Measurements from ENCODE around the gene CRP. TPM values are rescaled to one million over a fixed set of nuclear protein-coding genes. Genes with fewer than 3 reads are reported as not detected.
"Not testable (repeated sequence)": the region's sequence is repeated elsewhere in the genome, so short reads cannot be mapped to it uniquely, and the experiment has no call there.

Gene CRP
- total RNA-seq, 1 donor from 2014 or later, result not detected

DNA sequence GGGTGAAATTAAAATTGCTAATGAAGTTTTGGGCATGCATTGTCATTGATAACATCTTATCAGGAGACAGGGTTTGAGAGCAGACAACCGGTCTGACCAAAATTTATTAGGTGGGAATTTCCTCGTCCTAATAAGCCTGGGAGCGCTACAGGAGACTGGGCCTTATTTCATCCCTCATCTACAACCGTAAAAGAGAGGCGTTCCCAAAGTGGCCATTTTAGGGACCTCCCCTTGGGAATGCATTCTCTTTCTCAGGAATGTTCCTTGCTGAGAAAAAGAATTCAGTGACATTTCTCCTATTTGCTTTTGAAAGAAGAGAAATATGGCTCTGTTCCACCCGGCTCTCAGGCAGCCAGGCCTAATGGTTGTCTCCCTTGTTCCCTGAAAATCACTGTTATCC, 8.8 kb upstream of the CRP start:
- H3K4me3 Mint-ChIP-seq (ENCODE audit: low read depth); H3K36me3 Mint-ChIP-seq (ENCODE audit: low read depth); H3K27me3 Mint-ChIP-seq (ENCODE audit: low read depth); DNase-seq (ENCODE audit: low spot score); intact Hi-C loops (cut with micrococcal nuclease); H3K27ac Mint-ChIP-seq; H3K4me1 Mint-ChIP-seq (ENCODE audit: low read depth): not testable (repeated sequence)
- peaks cover 29% of the 10 kb centered on the region for H3K9me3 Mint-ChIP-seq

DNA sequence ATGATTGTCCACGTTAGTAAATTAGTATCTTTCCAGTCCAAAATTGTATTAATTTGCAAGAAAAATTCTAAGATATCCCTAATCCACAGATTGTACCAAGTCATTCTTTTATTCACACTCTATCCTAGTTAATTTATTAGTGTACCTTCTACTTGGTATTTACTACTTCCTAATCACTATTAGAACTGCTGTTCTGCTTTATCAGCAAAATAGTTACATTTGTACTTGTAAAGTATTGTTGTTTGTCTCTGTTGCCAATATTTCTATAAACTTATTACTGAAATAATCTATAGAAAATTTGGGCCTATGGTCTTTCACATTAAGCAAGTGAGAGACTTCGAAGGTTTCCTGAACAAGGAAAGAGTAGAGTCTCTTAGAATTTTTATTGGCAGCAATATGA, 5.6 kb upstream of the CRP start:
- Mint-ChIP-seq H3K4me3 (ENCODE audit: low read depth) (no peak overlapping the region), H3K9me3 (peaks cover 37% of the 10 kb centered on the region), H3K27ac (no peak overlapping the region), H3K4me1 (ENCODE audit: low read depth) (no peaks in the 10 kb centered on the region), H3K27me3 (ENCODE audit: low read depth) (no peaks in the 10 kb centered on the region), H3K36me3 (ENCODE audit: low read depth) (no peaks in the 10 kb centered on the region)
- intact Hi-C loops (cut with micrococcal nuclease), result no loop called here
- DNase-seq (ENCODE audit: low spot score), result no peak

DNA sequence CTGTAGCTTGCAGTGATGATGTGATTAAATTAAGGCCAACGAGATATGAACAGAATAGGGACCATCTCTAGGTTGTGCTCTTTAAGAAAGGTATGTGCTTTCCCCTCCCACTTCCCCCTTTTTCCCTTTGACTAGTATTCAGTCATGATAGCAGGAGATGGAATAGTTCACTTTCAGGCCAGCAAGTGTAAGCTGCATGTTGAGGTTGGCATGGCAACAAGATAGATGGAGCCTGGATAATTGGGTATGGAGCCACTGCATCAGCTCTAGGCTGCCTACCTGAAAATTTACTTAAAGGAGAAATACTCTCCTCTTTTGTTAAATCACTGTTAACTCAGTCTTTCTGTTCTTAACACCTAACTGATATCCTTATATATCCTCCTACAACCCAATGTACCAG, 1.5 kb upstream of the CRP start:
- no peak for DNase-seq (ENCODE audit: low spot score)
- H3K36me3 Mint-ChIP-seq (ENCODE audit: low read depth), result no peaks in the 10 kb centered on the region
- H3K27me3 Mint-ChIP-seq (ENCODE audit: low read depth), result no peaks in the 10 kb centered on the region
- no peaks in the 10 kb centered on the region for H3K4me1 Mint-ChIP-seq (ENCODE audit: low read depth)
- no peak overlapping the region for H3K4me3 Mint-ChIP-seq (ENCODE audit: low read depth)
- no peak overlapping the region for H3K27ac Mint-ChIP-seq
- H3K9me3 Mint-ChIP-seq, result peaks cover 19% of the 10 kb centered on the region
- intact Hi-C loops (cut with micrococcal nuclease), result no loop called here

DNA sequence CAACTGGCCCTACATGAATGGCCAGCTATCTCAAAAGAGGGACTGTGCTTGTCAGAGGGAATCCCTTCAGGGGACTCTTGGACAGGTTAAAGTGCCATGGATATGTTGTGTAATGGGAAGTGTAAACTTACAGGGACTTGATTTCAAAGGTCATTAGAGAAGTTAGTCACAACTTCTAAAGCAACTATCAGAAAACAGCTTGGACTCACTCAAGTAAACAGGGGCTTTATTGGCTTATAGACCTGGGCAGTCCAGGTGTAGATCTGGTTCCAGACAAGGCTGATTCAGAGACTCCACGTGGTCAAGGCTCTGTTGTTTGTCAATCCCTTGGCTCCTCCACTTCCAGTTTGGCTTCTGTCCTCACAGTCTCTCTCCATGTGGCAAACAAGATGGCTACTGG, 2.3 kb downstream of the CRP start:
- Mint-ChIP-seq H3K27me3 (ENCODE audit: low read depth) (no peaks in the 10 kb centered on the region), H3K9me3 (no peaks in the 10 kb centered on the region), H3K4me3 (ENCODE audit: low read depth) (no peak overlapping the region), H3K27ac (no peak overlapping the region), H3K36me3 (ENCODE audit: low read depth) (no peaks in the 10 kb centered on the region), H3K4me1 (ENCODE audit: low read depth) (no peaks in the 10 kb centered on the region)
- DNase-seq (ENCODE audit: low spot score), result no peak
- intact Hi-C loops (cut with micrococcal nuclease), result no loop called here

DNA sequence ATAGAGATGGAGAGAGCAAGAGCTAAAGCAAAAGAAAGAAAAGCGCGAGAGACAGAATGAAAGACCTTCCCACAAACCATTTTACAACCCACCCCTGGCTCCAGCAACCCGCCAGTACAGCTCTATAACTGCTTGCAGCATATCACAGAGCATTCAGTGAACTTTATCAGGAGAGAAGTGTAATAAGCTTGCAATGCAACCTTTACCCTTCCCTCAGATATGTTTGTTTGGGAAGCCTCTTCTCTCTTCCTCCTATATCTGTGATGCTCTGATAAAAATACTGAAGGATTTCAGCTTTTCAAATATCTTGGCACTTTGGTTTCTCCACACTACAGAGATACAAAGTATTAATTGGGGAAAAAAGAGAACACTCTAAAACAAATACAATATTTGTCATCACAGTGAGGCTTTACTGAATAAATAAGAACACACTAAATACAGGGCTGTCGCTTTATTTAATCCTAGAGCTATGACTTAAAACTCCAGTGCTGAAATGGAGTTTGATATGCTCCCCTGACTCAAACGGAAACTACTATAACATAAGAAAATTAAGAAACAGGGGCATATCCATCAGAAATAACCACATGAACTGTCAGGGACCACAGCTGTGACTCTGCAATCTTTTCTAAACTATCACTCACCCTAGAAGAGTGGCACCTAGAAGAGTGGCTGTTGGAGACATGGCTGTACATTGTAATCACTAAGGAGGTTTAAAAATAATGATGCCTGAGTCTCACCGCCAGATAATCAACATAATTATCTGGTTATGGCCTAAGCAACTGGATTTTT, 6.7 kb downstream of the CRP start:
- intact Hi-C loops (cut with micrococcal nuclease), result no loop called here
- Mint-ChIP-seq H3K27ac (no peak overlapping the region), H3K36me3 (ENCODE audit: low read depth) (no peaks in the 10 kb centered on the region), H3K9me3 (no peaks in the 10 kb centered on the region), H3K4me1 (ENCODE audit: low read depth) (no peaks in the 10 kb centered on the region), H3K27me3 (ENCODE audit: low read depth) (no peaks in the 10 kb centered on the region), H3K4me3 (ENCODE audit: low read depth) (no peak overlapping the region)
- DNase-seq (ENCODE audit: low spot score), result no peak

DNA sequence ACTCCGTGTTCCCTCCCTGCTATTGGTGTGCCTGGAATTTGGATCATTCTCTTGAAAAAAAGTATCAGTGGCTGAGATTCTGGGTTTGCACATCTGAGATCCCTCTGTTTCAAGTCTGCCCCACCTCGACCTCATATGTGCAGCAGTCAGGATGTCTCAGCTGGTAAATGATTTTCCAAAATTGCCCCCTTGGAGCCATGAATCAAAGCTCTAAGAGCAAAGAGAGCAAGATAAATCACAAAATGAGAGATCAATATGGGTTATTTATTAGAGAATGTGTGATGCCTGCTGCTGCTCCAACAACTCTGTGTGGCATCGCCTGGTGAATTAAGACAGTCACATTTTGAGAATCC, 8.5 kb downstream of the CRP start:
- intact Hi-C loops (cut with micrococcal nuclease), result no loop called here
- H3K27me3 Mint-ChIP-seq (ENCODE audit: low read depth), result no peaks in the 10 kb centered on the region
- no peak overlapping the region for H3K4me3 Mint-ChIP-seq (ENCODE audit: low read depth)
- DNase-seq (ENCODE audit: low spot score), result no peak
- H3K27ac Mint-ChIP-seq, result no peak overlapping the region
- no peaks in the 10 kb centered on the region for H3K36me3 Mint-ChIP-seq (ENCODE audit: low read depth)
- H3K9me3 Mint-ChIP-seq, result no peaks in the 10 kb centered on the region
- no peaks in the 10 kb centered on the region for H3K4me1 Mint-ChIP-seq (ENCODE audit: low read depth)

DNA sequence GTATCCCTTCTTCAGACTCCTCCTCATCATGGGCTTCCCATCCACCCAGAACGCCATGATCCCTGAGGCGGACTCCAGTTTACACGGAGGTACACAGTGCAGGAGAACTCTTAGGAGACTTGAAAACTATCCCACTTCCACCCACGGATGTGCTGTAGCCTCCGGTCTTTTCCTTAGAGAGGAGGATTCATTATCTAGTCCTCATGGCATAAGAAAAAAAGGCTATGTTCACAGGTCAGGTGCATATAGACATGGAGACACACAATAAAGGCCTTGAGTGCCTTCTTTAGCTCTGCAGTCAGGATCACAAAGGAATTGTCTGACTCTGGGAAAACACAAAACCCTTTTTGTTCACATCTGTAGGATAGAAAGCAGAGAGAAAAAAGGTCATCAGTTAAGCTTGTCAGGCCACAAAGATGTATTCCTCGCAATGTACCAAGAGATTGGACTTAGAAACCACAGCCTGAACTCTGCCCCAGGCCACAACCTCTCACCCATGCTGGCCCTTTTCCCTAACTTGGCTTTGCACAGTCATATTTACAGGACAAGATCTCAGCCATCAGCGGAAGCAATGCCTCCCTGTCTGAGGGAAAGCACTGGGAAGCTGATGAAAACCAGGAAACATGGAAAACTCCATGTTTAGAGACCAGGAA, 9.0 kb downstream of the CRP start:
- Mint-ChIP-seq H3K27ac (no peak overlapping the region), H3K4me1 (ENCODE audit: low read depth) (no peaks in the 10 kb centered on the region), H3K4me3 (ENCODE audit: low read depth) (no peak overlapping the region), H3K27me3 (ENCODE audit: low read depth) (no peaks in the 10 kb centered on the region), H3K36me3 (ENCODE audit: low read depth) (no peaks in the 10 kb centered on the region), H3K9me3 (no peaks in the 10 kb centered on the region)
- intact Hi-C loops (cut with micrococcal nuclease), result no loop called here
- no peak for DNase-seq (ENCODE audit: low spot score)

DNA sequence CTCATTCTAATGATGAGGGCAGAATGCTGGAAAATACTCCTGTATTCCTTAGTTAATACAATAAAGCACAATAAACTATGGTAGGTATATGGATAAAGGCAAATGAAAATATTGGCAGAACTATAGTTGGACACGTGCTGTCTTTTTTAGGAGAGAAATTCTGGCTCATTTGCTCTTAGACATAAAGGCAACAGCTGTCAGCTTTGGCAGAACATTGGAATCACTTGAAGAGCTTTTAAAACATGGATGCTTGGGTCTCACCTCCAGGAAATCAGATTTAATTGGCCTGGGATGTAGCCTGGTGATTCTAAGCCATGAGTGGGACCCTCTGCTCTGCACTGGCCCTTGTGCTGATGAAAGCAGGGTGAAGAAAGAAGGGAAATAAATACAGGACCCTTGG, 9.9 kb downstream of the CRP start:
- Mint-ChIP-seq H3K9me3 (no peaks in the 10 kb centered on the region), H3K4me1 (ENCODE audit: low read depth) (no peaks in the 10 kb centered on the region), H3K27ac (no peak overlapping the region), H3K4me3 (ENCODE audit: low read depth) (no peak overlapping the region), H3K27me3 (ENCODE audit: low read depth) (no peaks in the 10 kb centered on the region), H3K36me3 (ENCODE audit: low read depth) (no peaks in the 10 kb centered on the region)
- intact Hi-C loops (cut with micrococcal nuclease), result no loop called here
- DNase-seq (ENCODE audit: low spot score), result no peak

DNA sequence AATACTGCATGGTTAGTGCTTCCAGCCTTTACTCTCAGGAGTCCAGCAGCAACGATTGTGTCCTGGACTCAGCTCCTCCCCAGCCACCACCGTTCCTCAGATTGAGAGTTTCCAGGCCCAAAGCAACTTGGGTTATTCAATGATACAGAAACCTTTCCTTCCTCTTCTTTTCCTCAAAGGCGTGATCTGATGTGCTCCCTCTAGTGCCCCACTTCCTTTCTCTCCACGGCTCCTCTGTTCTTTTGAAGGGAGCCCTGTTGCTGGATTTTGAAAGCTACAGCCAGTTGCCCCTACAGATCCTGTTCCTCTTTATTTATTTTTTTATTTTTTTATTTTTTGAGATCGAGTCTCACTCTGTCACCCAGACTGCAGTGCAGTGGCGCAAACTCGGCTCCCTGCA, 14.1 kb downstream of the CRP start:
- H3K4me3 Mint-ChIP-seq (ENCODE audit: low read depth), result no peak overlapping the region
- intact Hi-C loops (cut with micrococcal nuclease), result no loop called here
- no peaks in the 10 kb centered on the region for H3K9me3 Mint-ChIP-seq
- H3K36me3 Mint-ChIP-seq (ENCODE audit: low read depth), result no peaks in the 10 kb centered on the region
- no peaks in the 10 kb centered on the region for H3K27me3 Mint-ChIP-seq (ENCODE audit: low read depth)
- H3K4me1 Mint-ChIP-seq (ENCODE audit: low read depth), result no peaks in the 10 kb centered on the region
- DNase-seq (ENCODE audit: low spot score), result no peak
- H3K27ac Mint-ChIP-seq, result no peak overlapping the region

DNA sequence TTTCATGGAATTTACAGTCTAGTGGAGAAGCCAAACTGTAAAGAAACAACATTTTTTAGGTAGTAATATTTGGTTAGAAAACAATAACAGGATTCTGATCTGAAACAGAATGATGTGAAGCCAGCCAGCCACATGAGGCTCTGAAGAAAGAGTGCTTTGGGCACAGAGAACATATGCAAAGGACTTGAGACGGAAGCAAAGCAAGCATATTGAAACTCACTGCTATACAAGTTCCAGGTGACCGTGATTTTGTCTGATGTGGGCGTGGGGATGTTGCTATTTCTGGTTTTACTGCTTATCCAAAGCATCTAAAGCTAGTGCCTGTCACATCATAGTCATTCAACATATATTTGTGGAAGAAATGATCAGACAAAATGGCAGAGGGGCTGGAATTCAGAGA, 14.7 kb downstream of the CRP start:
- H3K9me3 Mint-ChIP-seq, result no peaks in the 10 kb centered on the region
- no peaks in the 10 kb centered on the region for H3K27me3 Mint-ChIP-seq (ENCODE audit: low read depth)
- no peak overlapping the region for H3K4me3 Mint-ChIP-seq (ENCODE audit: low read depth)
- intact Hi-C loops (cut with micrococcal nuclease), result no loop called here
- DNase-seq (ENCODE audit: low spot score), result no peak
- H3K36me3 Mint-ChIP-seq (ENCODE audit: low read depth), result no peaks in the 10 kb centered on the region
- no peaks in the 10 kb centered on the region for H3K4me1 Mint-ChIP-seq (ENCODE audit: low read depth)
- H3K27ac Mint-ChIP-seq, result no peak overlapping the region

DNA sequence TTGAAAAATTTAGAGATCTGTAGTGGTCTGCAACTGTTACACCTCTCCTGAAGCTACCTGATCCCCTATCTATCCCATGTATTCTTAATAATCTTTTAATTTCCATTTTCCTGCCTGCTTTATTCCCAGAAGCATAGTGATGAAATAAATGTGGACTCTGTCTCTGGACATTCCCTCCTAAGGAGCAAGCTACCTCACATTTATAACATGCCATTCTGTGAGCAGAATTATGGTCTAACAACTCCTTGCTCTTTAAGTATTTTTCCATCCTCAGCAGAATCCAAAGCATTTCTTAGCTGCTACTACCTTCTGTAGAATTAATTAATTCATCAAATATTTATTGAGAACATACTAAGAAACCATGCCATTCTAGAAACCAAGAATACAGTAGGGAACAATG, 15.1 kb downstream of the CRP start:
- no peak overlapping the region for H3K4me3 Mint-ChIP-seq (ENCODE audit: low read depth)
- no peaks in the 10 kb centered on the region for H3K9me3 Mint-ChIP-seq
- no peaks in the 10 kb centered on the region for H3K27me3 Mint-ChIP-seq (ENCODE audit: low read depth)
- H3K27ac Mint-ChIP-seq, result no peak overlapping the region
- intact Hi-C loops (cut with micrococcal nuclease), result no loop called here
- no peaks in the 10 kb centered on the region for H3K4me1 Mint-ChIP-seq (ENCODE audit: low read depth)
- no peak for DNase-seq (ENCODE audit: low spot score)
- H3K36me3 Mint-ChIP-seq (ENCODE audit: low read depth), result no peaks in the 10 kb centered on the region

DNA sequence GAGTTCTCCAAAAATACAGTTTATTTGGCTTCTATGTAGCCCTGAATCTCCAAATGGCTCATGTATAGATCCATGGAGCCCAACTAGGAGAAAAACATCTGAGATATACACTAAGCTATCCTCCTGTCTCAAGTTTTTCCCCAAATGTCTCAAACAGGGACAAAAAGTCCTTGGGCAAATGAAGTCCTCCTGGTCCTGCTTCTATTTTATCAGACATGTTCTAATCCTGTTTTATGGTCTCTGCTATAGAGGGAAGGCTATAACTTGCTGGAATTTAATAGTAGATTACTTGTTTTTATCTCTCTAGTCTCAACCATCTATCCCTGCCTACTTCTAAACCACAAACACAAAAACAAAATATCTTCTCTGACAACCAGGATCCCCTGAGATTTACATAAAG, 26.9 kb downstream of the CRP start:
- no peak for DNase-seq (ENCODE audit: low spot score)
- Mint-ChIP-seq H3K9me3 (no peaks in the 10 kb centered on the region), H3K27me3 (ENCODE audit: low read depth) (peaks cover 6% of the 10 kb centered on the region), H3K36me3 (ENCODE audit: low read depth) (no peaks in the 10 kb centered on the region), H3K4me1 (ENCODE audit: low read depth) (no peaks in the 10 kb centered on the region), H3K4me3 (ENCODE audit: low read depth) (no peak overlapping the region), H3K27ac (no peak overlapping the region)
- intact Hi-C loops (cut with micrococcal nuclease), result no loop called here

DNA sequence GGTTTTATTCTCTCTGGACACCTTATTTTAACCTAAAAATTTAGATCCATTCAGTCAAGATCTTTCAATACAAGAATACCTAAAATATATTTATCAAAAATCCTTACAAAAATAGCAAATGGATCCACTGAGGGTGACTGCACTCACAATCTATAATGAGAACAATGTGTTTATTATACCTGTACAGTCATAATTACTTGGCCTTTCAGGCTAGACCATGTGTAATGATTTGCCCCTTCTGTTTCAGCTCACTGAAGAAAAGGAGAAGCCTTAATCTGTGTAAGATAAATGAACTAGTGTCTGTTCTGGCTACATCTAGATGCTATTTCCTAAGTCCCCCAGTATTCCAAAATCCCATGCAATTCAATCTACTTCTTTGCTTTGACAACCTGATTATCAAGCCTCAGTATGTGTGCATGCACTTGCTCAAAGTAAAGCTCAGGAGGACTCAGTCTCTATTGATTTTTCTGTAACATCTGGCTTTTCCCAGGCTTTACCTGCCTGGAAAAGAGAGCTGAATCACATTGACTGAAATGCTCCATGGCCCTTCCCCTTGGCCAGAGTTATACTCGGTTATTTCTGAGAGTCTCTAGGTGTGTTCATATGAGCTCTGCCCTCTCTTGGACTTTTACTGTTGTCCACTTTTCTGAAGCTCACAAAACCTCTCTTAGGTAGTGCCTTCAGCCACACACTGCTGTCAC, 27.6 kb downstream of the CRP start:
- H3K4me3 Mint-ChIP-seq (ENCODE audit: low read depth), result no peak overlapping the region
- no peak for DNase-seq (ENCODE audit: low spot score)
- peaks cover 2% of the 10 kb centered on the region for H3K27me3 Mint-ChIP-seq (ENCODE audit: low read depth)
- H3K4me1 Mint-ChIP-seq (ENCODE audit: low read depth), result no peaks in the 10 kb centered on the region
- no peaks in the 10 kb centered on the region for H3K36me3 Mint-ChIP-seq (ENCODE audit: low read depth)
- no peaks in the 10 kb centered on the region for H3K9me3 Mint-ChIP-seq
- intact Hi-C loops (cut with micrococcal nuclease), result no loop called here
- H3K27ac Mint-ChIP-seq, result no peak overlapping the region

All from activated T-helper 2 cell treated with anti-CD3 and anti-CD28 coated beads, Interferon-gamma antibody, Interleukin-2, Interleukin-4, amounts not matched to agents 10 μg/mL and 5 μg/mL and 100 μg/mL, durations not matched to agents 14 hours and 24 hours and 36 hours (primary cell).